GM19467 (cell line): ENCODE results near the gene FGF23.
"Not testable (repeated sequence)": the region's sequence is repeated elsewhere in the genome, so short reads cannot be mapped to it uniquely, and the experiment has no call there.

Experiments
- ATAC-seq: cut with Tn5 transposase; IDR thresholded peaks from one replicate; pipeline ENCODE4 v1.9.1; 2021; ENCODE audit warnings: mild to moderate bottlenecking, moderate library complexity; ENCODE audit not compliant: unreplicated experiment

FGF23 gene

DNA sequence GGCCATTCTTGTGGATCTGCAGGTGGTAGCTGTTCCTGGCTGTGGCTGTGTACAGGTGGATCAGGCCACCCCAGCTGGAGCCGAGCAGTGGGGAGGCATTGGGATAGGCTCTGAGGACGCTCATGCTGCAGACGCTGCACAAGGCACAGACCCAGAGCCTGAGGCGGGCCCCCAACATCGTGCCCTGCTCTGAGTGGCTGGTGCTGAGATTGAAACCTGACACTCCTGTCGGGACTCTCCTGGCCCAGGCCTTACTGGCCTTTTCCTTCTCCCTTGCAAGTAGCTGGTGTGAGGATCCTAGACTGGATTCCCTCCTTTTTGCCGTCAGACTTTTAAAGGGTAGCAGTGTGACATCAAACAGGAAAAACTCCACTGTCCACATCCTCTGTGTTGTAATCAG lies at the start of gene FGF23:
FGF23 (minus strand) TSS at position 308 of the 400 bp plus-strand sequence; CDS start at position 178, 130 bp downstream.
- no peak for ATAC-seq

GRCh38 chr12:4424422-4424821 lies 44.9 kb upstream of the FGF23 start:
- no peak for ATAC-seq

DNA sequence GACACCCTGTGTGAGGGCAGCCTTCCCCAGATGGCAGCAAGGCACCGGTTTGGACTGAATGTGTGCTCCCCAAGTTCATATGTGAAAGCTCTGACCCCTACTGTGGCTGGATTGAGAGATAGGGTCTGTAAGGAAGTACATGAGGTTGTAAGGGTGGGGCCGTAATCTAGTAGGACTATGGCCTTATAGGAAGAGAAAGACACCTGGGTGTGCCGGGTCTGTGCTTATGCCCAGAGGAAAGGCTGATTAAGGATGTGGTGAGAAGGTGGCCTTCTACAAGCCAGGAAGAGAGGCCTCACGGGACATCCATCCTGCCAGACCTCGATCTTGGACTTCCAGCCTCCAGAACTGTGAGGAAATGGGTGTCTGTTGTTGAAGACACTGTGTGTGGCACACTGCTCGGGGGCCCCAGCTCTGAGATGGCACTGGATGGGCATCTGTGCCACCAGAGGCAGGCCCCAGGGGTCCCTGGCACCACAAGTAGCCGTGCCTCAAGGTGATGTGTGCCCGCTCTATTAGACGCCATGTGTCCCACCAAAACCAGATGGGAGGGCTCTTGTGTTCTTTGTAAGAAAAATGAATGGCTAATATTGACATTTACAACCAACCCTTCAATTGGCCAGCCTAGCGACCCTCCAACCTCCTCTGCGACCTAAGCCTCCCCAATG lies 44.1 kb upstream of the FGF23 start:
- ATAC-seq: no peak

- no peak for ATAC-seq
Measured at GRCh38 chr12:4422985-4423384, 43.5 kb upstream of the FGF23 start.

GRCh38 chr12:4421590-4422031 lies 42.1 kb upstream of the FGF23 start:
- no peak for ATAC-seq

DNA sequence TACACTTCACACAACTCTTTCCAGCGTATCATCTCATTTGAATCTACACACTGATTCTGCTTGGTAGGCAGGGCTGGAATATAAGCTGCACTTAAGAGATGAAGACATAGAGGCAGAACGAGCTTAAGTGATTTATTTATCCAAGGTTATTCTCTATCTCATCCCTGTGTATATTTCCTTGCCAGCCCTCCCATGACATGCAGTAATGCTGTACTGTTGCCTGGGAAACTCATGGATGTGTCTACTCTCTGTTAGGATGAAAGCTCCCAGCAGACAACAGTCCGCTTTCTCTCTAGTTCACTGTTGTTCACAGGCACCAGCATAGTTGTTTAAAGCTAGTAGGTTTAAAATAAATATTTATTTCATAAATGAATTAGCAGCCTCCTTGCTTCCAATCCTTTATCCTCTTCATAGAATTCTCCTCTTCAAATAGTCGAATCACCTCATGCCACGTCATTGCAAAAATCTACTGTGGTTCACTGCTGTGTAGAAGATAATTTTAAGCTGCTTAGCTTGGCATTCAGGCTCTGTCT lies 40.7 kb upstream of the FGF23 start:
- ATAC-seq: no peak

GRCh38 chr12:4418913-4419312 lies 39.4 kb upstream of the FGF23 start:
- ATAC-seq: no peak

- ATAC-seq: no peak
Measured at GRCh38 chr12:4417936-4418335, 38.4 kb upstream of the FGF23 start.

DNA sequence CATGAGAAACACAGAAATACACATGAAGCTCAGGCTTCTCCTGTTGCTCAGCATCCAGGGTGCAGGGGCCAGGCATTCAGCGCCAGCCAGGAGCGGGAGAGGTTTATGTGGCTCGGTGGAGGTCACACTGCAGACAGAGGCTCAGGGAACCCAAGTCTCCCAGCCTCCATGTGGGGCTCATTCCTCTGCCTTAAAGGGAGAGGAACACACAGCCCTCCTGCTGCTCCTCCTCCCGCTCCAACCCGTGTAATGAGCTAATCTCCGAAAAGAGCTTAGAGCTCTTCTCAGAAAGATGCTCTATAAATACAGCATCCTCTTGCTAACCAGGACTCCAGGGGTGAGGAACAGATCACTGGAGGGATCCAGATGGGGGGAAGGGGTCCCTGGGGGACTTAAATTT lies 37.9 kb upstream of the FGF23 start:
- no peak for ATAC-seq

GRCh38 chr12:4416276-4416675 lies 36.8 kb upstream of the FGF23 start:
- ATAC-seq: no peak

DNA sequence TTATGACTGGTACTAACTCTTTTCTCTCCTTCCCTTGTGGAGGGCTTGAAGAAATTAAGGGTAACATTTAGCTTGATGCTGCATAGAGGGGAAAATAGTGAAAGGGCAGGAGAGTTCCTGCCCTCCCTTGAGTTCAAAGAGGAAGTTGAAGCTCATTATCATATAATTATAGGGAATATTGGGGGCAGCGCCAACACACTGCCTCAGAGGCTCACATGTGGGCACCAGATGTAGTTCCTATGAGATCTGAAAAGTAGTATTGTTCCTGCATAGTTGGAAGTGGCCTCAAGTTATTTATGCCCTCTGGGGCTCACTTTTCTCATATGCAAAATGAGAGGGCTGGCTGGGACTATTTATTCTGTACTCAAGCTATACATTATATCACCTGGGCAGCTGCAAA lies 33.0 kb upstream of the FGF23 start:
- no peak for ATAC-seq

DNA sequence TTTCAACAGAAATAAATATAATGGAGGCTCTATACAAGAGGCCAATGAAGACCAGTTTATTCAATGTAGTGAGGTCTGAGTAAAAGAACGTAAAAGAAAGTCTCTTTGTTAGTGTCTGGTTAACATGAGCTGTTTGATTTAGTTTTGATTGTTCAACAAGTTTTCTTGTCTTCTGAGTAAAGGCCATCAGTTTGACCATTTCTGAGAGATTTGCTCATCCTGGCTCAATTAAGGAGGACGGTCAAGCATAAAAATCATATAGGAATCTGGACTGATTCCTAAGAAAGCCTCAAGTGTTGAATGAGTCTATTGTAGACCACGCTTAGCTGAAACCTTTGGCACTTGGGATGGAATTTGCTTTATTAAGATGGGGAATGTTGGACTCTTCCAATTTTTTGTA lies 32.5 kb upstream of the FGF23 start:
- ATAC-seq: no peak

- ATAC-seq: no peak
Measured at GRCh38 chr12:4407136-4407535, 27.6 kb upstream of the FGF23 start.

- ATAC-seq: not testable (repeated sequence)
Measured at GRCh38 chr12:4404877-4405637, 25.5 kb upstream of the FGF23 start.

DNA sequence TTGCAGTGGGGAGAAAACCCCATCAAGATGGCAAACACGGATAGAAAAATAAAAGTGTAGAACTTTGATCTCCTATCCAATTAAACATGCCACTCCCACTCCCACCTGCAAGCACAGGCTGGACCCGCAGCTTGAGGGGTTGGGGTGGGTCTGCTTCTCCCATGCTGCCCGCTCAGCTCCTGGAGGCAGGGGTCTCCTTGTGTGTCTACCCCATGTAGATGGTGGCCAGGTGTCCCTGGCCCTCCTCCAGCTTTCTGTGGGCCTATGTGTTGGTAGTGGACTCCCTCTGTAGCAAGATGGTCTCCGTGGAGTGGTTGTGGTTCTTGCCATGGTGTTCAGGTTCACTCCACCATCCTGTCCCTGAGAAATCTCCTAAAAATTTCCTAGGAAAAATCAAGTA lies 23.5 kb upstream of the FGF23 start:
- no peak for ATAC-seq

GRCh38 chr12:4401117-4401516 lies 21.6 kb upstream of the FGF23 start:
- ATAC-seq: no peak

GRCh38 chr12:4395818-4396217 lies 16.3 kb upstream of the FGF23 start:
- ATAC-seq: no peak

GRCh38 chr12:4393211-4393610 lies 13.7 kb upstream of the FGF23 start:
- no peak for ATAC-seq

DNA sequence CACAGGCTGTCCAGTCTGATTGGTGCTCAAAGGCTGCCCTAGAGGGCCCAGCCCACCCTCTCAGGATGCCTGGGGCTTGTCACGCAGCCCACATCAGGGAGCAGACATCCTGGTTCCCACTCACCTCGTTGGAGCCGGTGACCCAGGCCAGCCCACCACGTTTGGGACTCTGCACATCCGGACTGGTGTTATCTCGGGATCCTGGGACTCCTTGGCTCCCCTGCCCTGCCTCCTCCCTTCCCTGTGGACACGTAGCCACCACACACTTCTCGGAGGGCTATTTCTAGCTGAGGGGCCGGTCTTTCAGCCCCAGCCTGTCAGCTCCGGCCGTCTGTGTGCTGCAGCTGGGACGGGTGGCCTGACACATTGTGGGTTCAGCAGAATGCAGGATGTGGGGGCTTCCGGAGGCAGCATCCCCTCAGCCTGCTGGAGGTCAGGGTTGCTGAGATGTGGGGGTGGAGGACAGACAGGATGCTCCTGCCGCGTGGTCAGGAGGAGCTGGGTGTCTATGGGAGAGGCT lies 12.8 kb upstream of the FGF23 start:
- ATAC-seq: no peak

DNA sequence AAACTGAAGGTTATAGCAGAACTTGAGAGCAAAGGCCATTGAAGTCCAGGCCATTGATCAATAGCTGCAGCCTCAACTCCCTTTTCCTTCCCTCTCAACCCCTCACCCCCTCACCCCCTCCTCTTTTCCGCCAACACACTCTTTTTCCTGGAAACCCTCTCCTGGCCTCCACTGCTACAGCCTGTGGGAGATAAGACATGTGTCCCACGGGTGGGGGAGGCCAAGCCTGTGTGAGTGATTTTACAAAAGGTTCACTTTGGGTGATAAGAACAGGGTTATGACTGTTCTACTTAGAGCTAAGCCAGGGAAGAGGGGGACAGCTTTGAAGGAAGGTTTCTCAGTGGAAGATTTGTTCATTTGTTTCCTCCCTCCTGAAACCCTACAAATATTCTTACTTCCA lies 9.2 kb upstream of the FGF23 start:
- ATAC-seq: no peak

DNA sequence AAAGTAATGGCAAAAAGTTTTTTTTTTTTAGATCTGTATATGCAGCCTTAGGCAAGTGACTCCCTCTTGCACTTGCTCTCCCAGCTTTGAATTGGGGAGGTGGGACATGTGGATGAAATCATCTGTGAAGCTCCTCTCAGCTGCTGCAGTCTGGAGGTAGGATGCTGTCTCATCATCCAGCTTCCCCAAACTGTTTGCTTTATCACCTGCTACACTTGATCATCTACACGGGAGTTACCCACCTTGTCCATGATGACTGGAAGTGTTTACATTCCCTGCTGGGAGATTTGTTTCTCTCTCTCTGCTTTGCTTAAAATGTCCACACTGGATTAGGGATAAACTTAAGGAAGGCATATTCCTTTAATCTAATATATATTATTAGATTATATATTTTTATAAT lies 8.5 kb upstream of the FGF23 start:
- no peak for ATAC-seq

GRCh38 chr12:4387607-4388006 lies 8.1 kb upstream of the FGF23 start:
- no peak for ATAC-seq
